NT2/D1 (cell line): ENCODE measurements around the gene KLHL29.

ENCODE experiments used
- SUZ12 ChIP-seq: IDR thresholded peaks from 2 replicates; pipeline ENCODE4 v1.6.1; 2011; ENCODE audit not compliant: insufficient read length, insufficient read depth; ENCODE audit errors: extremely low read depth
- ZNF274 ChIP-seq: IDR thresholded peaks from 2 replicates; pipeline ENCODE4 v1.6.1; 2011; ENCODE audit warnings: mild to moderate bottlenecking, low read depth, low read length

DNA sequence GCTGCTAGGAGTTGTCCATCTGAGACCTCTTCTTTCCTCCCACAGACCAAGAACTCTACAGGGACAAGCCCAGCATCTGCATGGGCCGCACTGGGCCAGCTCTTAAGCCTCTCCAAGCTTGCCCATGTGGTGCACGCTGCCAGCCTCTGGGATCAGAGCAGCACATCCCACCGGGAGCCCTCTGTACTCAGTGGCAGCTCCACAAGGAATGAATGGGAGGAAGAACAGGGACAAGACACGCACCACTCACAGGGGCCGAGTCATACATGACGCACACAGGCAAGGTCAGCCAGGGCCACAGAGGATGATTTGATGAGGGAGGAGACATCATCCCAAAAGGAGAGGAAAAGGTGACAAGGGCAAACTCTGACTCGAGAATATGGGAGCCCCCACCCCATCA is 268.3 kb downstream of the KLHL29 start:
- TF ChIP-seq ZNF274, result no peak
- TF ChIP-seq SUZ12, result no peak
